Activated CD4-positive, alpha-beta T cell treated with anti-CD3 and anti-CD28 coated beads for 24 hours (primary cell): ENCODE data around the gene KHDRBS1.
"Not testable (repeated sequence)": the region's sequence is repeated elsewhere in the genome, so short reads cannot be mapped to it uniquely, and the experiment has no call there.

Experiments used
- DNase-seq, 2 donors: peaks; one replicate each; pipeline ENCODE4 v3.0.0-alpha.2; 2020; ENCODE audit warnings: low read depth in 2 of 2

KHDRBS1 gene

DNA sequence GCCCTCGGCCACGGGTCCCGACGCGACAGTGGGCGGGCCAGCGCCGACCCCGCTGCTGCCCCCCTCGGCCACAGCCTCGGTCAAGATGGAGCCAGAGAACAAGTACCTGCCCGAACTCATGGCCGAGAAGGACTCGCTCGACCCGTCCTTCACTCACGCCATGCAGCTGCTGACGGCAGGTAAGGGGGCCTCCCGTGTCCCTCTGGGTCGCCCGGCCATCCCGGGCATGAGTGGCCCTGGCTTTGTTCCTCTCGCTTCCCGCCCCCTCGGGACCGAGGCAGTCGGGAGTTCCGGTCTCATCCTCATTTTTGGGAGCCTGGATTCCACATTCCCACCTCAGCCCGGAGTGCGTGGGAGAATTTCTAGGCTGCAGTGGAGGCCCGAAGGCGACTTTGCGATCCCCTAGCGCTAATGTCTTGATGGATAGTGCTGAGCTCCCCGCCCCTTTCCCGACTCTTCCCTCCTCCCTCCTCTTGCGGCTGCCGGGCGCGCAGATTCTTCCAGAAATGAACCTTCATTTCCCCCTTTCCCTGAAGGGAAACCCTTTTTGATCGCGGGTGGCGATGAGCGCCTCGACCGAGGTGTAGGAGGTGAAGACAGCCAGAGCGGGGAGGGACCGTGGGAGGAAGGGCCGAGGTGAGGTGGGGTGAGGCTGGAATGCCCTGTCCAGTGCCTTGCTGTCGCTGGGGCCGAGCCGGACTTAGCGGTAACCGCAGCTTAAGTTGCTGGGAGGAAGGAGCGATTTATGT lies 705 bp downstream of the KHDRBS1 start:
- DNase-seq: no peak

GRCh38 chr1:32014948-32015273 lies 1.2 kb downstream of the KHDRBS1 start:
- no peak for DNase-seq

GRCh38 chr1:32020339-32020738 lies 6.7 kb downstream of the KHDRBS1 start:
- DNase-seq: no peak

GRCh38 chr1:32021574-32022018 lies 7.9 kb downstream of the KHDRBS1 start:
- not testable (repeated sequence) for DNase-seq

- no peak for DNase-seq
These were observed 9.7 kb downstream of the KHDRBS1 start for GRCh38 chr1:32023351-32023750.

- DNase-seq: no peak
These were observed 11.8 kb downstream of the KHDRBS1 start for GRCh38 chr1:32025515-32025914.

DNA sequence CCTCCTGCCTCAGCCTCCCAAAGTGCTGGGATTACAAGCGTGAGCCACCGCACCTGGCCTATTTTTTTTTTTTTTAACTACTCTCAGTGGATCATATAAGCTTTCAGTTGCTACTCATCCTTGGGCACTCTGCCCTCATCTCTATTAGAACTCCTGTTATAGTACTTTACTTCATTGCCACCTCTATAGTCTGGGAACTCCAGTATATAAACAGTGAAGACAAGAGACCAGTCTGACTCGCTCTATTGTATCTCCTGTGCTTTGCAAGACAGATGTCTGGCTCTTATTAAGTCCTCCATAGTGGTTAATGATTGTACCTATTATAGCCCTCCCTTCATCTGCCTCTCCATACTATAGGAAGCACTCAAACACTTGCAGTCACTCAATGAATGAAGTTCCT lies 15.1 kb downstream of the KHDRBS1 start:
- no peak for DNase-seq

DNA sequence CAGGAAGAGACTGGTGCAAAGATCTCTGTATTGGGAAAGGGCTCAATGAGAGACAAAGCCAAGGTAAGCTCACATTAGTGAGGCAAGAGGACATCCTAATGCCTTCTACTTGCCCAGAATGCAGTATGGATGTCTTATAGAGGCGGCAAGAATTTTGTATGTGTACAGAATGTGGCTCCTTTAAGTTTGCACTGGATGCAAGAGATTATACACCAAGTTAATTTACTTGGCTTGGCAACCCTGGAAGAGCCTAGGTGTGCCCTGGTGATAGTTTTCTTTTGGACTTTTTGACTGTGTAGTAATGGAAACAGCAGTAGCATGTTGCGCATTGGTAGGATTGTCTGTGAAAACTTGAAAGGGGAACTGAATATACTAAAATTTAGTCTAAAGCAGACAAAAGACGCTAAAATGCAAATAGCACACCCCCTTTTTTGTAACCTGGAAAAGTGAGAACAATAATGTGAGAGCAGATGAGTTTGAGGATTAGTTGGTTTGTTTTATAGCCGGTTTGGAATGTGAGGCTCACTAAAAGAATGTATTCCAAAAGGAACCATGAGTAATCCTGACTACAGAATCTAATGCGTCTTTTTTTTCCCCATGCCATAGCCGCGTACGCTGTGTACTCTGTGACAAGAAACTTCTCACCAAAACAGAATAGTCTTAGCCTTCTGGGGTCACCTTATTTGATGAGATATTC lies 18.1 kb downstream of the KHDRBS1 start:
- no peak for DNase-seq

DNA sequence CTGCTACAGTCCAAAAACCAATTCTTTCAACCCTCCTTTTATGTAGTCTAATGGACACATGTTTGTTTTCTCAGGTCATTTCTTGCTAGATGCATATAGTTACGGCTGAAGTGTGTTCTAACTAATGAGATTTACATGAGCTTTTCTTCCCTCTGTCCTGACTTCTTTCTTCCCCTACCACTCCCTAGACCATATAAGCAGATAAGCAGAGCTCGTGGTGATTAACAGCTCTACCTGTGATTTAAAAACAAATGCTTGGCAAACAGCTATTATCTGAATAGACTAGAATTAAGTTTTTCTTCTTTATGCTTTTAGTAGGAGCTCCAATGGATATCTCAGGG lies 18.6 kb downstream of the KHDRBS1 start:
- DNase-seq: no peak

DNA sequence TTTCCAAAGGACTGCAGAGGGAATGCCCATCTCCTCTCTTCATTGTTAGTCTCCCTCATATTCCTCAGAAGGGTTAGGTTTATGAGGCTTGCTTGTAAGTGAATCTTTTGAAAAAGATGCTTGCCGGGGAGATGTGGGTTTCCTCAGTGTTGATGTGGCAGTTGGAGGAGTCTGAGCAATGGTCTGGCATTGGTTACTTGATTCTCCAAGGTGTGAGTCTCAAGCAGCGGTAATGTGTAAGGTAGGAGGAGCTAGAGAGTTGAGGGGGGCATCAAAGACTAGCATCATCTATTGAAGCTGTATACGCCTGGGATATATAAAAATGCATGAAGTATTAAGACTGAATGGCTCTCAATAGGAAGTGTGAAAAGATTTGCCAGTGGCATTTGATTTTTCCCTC lies 21.5 kb downstream of the KHDRBS1 start:
- DNase-seq: no peak

DNA sequence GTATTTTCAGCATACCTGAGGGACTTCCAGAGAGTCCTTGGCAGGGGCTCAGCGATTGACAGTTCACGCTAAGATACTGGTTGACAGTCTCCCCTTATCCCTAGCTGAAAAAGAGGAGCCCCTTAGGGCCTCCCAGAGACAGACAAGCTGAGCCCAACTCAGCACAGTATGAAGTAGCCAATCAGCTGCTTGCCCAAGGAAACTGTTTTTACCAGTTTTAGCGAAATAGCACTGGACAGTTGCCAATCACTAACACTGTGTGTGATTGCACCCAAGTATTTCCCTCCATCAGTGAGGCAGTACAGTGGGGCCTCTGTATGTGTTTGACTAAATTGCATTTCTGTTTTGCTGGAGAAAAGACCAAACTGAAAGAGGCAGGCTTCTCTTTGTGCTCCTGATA lies 27.0 kb downstream of the KHDRBS1 start:
- DNase-seq: no peak

GRCh38 chr1:32042330-32042729 lies 28.7 kb downstream of the KHDRBS1 start:
- no peak for DNase-seq

DNA sequence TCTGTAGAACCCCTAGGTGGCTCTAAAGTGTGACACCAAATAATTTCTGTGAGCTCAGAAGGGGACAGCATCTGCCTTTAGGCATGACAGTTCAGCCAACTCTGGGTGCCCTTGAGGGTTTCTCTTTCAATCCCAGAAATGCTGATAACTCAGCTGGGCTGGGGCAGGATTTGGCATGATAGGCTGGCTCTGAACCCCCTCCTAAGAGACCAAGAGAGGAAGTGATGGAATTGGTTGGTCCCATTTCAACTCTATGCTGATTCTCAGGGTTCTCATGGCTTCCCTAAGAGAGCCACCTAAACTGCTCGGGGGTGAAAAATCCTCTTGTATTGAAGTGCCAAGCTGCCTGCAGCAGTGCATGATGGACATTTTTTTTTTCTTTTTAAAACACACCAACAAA lies 30.6 kb downstream of the KHDRBS1 start:
- DNase-seq: no peak

DNA sequence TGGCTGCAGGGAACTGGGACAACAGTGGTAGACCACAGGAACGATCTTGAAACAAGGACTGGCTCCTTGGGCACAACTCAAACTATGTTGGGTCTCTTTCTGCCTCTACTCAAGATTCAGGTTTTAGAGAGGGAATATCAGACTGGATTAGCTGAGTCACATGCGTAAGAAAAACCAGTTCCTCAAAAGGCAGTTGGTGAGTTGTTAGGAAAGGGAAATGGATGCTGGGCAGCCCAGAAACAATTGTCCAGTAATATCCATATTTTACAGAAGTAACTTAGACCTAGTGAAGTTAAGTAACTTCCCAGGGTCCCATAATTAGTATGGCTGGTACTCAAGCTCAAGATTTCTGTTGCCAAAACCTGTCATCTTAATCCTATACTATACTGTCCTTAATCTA lies 32.1 kb downstream of the KHDRBS1 start:
- DNase-seq: no peak

DNA sequence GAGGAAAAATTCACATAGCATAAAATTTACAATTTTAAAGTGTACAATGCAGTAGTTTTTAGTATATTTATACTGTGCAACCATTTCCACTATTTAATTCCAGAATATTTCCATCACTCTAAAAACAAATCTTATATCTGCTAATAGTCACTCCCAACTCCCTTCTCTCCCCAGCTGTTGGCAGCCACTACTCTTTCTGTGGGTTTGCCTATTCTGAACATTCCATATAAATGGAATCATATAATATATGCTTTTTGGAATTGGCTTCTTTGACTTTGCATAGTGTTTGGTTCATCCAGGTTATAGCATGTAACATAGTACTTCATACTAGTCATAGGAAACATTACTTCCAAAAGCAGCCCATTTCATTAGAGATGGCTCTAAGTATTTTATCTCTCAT lies 34.0 kb downstream of the KHDRBS1 start:
- DNase-seq: no peak

- DNase-seq: no peak
These were observed 34.8 kb downstream of the KHDRBS1 start for GRCh38 chr1:32048440-32048839.

GRCh38 chr1:32051706-32052105 lies 38.0 kb downstream of the KHDRBS1 start:
- no peak for DNase-seq

DNA sequence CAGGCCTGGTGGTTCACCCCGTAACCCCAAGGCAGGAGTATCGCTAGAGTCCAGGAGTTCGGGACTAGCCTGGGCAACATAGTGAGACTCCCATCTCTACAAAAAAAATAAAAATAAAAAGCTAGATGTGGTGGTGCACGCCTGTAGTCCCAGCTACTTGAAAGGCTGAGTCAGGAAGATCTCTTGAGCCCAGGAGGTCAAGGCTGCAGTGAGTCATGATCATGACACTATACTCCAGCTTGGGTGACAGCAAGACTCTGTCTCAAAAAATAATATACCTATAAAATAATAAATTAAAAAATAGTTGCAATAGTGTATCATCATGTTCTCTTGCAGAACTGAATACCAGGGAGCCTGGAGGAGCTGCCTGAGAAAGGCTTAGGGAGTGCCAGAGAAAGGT lies 39.2 kb downstream of the KHDRBS1 start:
- no peak for DNase-seq

GRCh38 chr1:32055416-32055815 lies 41.7 kb downstream of the KHDRBS1 start:
- DNase-seq: no peak

- no peak for DNase-seq
These were observed 42.9 kb downstream of the KHDRBS1 start for GRCh38 chr1:32056598-32056997.

GRCh38 chr1:32060914-32061313 lies 47.2 kb downstream of the KHDRBS1 start:
- DNase-seq: no peak

- no peak for DNase-seq
These were observed 49.2 kb downstream of the KHDRBS1 start for GRCh38 chr1:32062867-32063230.

GRCh38 chr1:32063261-32063681 lies 49.6 kb downstream of the KHDRBS1 start:
- no peak for DNase-seq
